ENCODE results near the gene COQ8B.
"Not testable (repeated sequence)": the region's sequence is repeated elsewhere in the genome, so short reads cannot be mapped to it uniquely, and the experiment has no call there.

The COQ8B gene

DNA sequence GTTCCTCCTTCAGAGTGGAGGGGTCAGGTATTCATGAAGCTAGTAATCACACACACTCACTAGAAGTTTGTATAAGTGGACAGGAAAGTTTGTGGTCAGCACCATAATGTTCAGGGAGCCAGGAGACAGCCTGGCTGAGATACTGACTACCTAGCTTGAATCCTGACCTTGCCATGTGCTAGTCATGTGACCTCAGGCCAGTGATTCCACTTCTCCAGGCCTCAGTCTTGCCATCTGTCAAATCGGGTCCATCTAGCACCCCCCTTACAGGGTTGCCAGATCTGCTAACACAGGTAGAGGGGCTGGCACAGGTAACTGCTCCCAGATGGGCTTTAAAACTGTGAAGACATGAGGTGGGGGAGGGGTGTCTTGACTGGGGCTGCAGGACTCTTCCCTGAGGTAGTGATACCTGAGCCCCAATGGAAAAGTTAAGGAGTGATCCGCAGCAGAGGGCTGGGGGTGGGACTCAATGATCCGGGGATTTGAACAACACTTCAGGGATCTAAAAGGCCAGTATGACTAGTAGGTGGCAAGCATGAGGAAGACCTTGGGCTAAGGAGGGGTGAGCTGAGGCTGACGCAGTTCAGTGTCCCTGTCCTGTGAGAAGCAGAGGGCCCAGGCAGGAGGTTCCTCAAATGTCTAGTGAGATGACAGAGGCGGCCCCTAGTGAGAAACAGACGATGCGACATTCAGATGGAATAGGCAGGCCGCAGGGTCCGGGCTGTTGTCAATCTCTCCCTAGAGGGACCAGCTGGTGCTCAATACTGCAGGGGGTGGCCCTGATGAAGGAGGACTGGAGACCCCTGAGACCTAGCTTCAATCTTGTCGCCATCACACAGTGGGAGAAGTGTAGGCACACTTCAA, 25.1 kb upstream of the COQ8B start:
- DNase-seq = no peak

DNA sequence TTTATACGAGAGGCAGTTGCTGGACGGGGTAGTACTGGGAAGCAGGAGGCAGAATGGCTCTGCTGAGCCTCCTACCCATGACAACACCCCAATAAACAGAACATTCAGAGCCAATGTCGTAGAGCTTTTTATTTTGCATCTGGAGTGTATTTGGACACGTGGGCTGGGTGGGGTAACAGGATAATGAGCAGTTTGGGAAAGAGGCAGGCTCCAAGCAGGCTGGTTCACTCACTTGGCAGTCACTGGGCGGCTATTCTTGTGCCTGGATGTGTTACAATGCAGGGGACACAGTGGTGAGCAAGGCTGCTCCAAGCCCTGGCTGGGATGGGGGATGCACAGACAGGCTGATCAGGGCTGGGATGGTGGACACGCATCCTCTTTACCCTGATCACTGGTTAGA, 24.1 kb upstream of the COQ8B start:
- DNase-seq = no peak

DNA sequence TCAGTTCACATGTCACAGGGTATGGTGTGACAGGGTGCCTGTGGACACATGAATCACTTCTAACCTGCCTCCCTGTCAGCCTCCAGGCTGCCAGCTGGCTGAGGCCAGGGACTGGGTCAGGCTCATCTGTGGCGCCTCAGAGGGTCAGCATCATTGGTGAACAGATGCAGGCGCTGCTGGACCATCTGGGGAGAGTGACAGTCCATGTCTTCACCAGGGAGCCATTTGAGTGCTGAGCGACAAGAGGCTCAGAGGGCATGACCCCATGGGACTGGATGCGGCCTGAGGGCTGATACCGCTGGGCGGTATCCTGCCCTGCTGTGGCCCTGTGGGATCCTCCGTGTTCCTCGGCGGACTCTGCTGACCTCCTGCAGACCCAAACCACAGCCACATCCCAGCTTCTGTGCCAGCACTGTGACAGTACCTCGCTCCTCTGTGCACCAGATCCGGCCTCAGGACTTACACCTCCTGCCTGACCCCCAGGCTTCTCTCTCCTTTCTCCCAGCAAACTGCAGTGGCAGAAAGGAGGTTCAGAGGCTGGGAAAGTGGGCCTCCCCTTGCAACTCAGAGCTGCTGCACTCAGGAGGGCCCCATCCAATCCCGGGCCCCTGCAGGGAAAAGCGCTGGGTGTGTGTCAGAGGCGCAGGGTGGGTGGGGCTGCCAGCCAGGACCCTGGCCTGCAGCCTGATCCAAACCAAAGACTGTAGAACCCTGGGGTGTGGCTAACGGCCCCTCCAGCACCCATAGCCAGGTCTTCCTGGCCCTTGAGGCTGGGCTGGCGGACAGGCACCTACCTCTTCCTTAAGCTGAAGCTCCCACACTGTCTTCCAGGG, 23.4 kb upstream of the COQ8B start:
- no peak for DNase-seq

DNA sequence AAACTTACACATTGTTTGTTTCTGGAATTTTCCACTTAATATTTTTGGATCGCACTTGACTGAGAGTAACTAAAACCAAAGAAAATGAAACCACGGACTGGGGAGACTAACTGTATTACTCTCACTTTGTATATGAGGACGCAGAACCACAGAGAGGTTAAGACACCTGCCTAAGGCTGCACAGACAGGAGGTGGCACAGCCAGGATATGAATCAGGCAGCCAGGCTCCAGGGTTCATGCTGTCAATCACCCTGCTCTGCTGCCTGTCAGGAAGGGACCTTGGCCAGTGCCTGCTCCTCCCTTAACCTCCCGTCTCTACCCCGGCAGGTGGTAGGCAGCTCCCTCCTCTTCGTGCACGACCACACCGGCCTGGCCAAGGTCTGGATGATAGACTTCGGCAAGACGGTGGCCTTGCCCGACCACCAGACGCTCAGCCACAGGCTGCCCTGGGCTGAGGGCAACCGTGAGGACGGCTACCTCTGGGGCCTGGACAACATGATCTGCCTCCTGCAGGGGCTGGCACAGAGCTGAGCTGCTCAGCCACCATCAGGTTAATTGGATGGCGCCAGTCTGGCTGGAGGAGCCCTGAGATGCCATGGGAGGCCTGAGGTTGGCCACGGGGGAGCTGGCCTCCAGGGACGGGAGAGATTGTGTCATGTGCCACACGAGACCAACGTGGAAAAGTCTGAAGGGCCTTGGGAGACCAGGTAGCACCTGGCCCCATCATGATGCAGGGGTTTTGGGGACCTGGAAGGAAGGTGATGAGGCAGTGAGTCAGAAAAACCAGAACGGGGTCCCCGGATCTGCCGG, 22.5 kb upstream of the COQ8B start:
- DNase-seq = no peak

- DNase-seq = no peak
Observed at GRCh38 chr19:40737102-40737644, 20.5 kb upstream of the COQ8B start.

DNA sequence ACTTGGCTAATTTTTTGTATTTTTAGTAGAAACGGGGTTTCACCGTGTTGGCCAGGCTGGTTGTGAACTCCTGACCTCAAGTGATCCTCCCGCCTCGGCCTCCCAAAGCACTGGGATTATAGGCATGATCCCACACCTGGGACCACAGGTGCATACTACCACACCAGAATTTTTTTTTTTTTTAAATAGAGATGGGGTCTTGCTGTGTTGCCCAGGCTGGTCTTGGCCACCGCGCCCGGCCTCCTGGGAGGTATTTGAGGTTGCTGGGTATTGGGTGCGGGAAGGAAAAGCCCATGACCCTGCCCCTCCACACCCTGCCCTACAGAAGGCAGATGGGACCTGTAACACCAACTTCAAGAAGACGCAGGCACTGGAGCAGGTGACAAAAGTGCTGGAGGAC, 20.0 kb upstream of the COQ8B start:
- DNase-seq = no peak

DNA sequence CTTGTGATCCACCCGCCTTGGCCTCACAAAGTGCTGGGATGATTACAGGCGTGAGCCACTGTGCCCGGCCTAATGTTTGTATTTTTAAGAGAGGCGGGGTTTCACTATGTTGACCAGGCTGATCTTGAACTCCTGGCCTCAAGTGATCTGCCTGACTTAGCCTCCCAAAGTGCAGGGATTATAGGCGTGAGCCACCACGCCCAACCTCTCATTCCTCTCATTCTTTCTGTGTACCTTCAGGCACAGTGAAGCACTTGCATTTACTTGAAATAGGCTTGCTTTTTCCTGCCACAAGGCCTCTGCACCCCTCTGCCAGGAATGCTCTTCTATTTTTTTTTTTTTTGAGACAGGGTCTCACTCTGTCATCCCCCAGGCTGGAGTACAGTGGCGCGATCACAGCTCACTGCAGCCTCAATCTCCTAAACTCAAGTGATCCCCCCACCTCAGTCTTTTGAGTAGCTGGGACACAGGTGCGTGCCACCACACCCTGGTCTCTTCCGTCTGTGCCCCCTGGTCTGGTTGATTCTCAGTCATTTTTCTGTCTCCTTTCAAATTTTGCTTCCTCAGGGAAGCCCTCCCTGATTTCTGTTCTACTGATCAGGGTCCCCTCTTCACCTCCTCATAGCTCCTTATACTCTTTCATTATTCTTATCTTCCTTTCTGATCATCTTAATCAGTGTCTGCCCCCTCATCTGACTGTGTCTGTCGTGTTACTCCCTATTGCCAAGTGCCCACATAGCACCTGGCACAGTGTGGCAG, 18.5 kb upstream of the COQ8B start:
- no peak for DNase-seq

DNA sequence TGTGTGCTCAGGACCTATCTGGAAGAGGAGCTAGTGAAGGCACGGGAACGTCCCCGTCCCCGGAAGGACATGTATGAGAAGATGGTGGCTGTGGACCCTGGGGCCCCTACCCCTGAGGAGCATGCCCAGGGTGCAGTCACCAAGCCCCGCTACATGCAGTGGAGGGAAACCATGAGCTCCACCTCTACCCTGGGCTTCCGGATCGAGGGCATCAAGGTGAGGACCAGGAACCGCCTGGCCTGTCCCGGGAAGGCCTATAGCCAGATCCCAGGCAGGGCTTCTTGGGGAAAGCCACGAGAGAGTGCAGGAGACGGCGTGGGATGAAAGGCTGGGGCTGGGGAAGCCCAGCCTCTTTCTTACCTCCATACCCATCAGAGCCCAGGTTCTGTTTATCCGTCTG, 16.5 kb upstream of the COQ8B start:
- no peak for DNase-seq

- DNase-seq = not testable (repeated sequence)
Observed at GRCh38 chr19:40732304-40732703, 15.6 kb upstream of the COQ8B start.

DNA sequence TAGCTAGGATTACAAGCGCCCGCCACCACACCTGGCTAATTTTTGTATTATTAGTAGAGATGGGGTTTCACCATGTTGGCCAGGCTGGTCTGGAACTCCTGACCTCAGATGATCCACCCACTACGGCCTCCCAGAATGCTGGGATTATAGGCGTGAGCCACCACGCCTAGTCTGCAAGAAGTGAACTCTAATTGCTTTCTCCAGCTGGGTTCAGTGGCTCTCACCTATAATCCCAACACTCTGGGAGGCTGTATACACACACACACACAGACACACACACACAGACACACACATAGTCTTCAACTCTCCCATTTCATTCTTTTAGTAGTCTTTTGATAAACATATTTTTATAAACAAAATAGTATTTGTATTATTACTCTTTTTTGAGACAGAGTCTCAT, 13.4 kb upstream of the COQ8B start:
- not testable (repeated sequence) for DNase-seq

GRCh38 chr19:40726279-40726678, 9.6 kb upstream of the COQ8B start:
- DNase-seq = no peak

- no peak for DNase-seq
Observed at GRCh38 chr19:40724855-40725254, 8.2 kb upstream of the COQ8B start.

- DNase-seq = no peak
Observed at GRCh38 chr19:40724315-40724714, 7.6 kb upstream of the COQ8B start.

DNA sequence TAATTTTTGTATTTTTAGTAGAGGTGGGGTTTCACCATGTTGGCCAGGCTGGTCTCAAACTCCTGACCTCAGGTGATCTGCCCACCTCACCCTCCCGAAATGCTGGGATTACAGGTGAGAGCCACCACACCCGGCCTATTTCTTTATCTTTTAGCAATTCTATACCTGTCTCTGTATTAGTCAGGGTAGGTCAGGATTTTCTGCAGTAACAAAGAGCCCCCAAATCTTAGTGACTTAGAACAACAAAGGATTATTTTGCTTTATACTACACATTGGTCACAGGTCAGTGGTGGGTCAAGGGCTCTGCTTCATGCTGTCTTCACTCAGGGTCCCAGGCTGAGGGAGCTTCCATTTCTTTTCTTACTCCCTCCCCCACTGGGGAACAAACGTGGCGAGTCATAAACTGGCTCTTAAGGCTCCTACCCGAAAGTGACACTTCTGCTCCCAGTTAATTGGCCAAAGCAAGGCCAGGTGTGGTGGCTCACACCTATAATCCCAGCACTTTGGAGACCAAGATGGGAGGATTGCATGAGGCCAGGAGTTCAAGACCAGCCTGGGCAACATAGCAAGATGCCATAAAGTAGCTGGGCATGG, 7.1 kb upstream of the COQ8B start:
- no peak for DNase-seq

GRCh38 chr19:40721936-40722661, 5.4 kb upstream of the COQ8B start:
- no peak for DNase-seq

GRCh38 chr19:40721140-40721486, 4.4 kb upstream of the COQ8B start:
- DNase-seq = no peak

DNA sequence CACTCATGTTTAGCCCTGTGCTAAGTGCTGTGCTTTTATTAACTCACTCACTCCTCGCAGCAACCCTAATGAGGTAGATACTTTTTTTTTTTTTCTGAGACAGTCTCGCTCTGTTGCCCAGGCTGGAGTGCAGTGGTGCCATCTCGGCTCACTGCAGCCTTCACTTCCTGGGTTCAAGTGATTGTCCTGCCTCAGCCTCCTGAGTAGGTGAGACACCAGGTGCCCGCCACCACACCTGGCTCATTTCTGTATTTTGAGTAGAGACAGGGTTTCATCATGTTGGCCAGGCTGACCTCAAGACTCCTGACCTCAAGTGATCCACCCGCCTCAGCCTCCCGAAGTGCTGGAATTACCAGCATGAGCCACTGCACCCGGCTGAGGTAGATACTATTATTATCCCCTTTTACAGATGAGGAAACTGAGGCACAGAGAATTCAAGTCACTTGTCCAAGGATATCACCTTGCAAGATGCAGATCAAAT, 2.8 kb upstream of the COQ8B start:
- no peak for DNase-seq

DNA sequence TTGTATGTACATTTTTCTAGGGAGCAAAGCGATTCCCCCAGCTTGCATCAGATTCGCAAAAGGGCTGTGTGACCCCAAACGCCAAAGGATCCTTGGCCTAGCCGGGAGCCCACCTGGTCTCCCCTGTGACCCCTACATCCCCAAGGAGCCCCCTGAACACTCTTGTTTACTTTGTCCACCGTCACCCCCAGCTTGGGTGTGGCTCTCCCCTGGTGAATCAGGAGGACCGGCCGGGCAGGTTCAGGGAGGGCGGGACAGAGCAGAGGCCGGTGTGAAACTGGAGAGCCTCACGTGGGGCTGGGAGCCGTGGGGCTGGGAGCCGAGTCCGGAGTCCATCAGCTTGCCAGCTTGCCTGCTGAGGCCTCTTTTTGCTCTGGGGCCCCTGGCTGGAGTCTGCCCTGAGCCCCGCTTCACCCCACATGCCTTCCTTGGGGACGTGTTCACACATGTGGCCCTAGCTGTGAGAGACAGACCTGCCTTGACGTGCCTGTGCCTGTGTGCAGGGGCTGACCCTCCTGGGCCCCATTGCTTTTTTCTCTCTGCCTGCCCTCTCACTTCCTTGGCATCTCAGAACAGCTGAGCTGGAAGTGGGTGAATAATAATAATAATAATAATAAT, 2.2 kb upstream of the COQ8B start:
- DNase-seq = no peak

DNA sequence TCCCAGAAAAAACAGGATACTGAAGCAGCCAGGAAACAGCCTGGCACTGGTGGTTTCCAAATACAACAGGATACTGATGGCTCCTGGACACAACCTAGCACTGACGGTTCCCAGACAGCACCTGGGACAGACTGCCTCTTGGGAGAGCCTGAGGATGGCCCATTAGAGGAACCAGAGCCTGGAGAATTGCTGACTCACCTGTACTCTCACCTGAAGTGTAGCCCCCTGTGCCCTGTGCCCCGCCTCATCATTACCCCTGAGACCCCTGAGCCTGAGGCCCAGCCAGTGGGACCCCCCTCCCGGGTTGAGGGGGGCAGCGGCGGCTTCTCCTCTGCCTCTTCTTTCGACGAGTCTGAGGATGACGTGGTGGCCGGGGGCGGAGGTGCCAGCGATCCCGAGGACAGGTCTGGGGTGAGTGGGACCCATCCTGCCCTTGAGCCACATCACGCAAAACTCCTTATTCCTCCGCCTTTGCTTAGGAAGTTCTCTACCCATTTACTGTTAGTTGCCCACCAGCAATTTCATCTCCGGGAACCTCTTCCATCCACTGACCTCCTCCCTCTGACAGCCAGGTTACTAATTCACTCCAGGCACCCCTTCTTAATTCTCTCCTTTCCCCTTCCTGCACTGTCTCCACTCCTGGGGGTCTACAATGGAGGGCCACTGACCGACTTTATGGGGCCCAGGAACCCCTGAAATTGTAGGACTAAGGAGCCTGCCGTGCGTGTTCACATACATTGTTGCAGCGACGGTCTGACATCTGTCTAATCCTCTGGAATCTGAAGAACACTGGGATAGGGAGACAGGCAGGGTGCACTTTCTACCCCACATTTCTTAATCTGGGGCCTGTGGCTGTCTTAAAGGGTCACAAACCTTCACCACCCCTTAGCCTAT, 1.4 kb upstream of the COQ8B start:
- no peak for DNase-seq

Data from NCI-H1105 (cell line).